ENCODE results near the gene SHROOM2. TPM values are rescaled to one million over a fixed set of nuclear protein-coding genes. Genes with fewer than 3 reads are reported as not detected.

Gene SHROOM2
- total RNA-seq, 1 experiment from 2014 or later: 13.9 TPM

DNA sequence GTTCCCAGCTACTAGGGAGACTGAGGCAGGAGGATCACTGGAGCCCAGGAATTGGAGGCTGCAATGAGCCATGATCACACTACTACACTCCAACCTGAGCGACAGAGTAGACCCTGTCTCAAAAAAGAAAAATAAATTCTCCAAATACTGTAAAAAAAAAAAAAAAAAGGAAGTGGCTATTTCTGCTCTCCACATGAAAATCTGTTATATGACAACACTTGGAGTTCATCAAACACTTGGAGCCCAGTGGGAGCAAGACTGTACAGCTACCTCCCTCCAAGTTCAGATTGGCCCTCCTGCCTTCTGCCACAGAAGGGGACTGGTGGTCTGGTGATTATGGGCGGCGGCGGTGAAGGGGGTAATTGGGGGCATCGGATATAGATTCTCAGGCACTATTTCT, 172.0 kb downstream of the SHROOM2 start:
- Histone ChIP-seq H3K9ac (ENCODE audit: extremely low read depth, insufficient read length, low read length) (no peak overlapping the region), H3K18ac (ENCODE audit: insufficient read length, low read depth, low read length) (no peak overlapping the region), H2BK15ac (ENCODE audit: low read depth, low read length) (no peak overlapping the region), H2AFZ (ENCODE audit: low read length) (no peak overlapping the region), H3K4me2 (ENCODE audit: insufficient read depth, insufficient read length, low read length) (no peak overlapping the region), H3K79me2 (ENCODE audit: insufficient read depth, low read length) (no peaks in the 10 kb centered on the region), H2BK12ac (ENCODE audit: insufficient read length, low read depth, low read length) (no peak overlapping the region), H3K79me1 (ENCODE audit: insufficient read depth, low read depth, low read length, poor library complexity, severe bottlenecking) (no peaks in the 10 kb centered on the region), H3K27ac (ENCODE audit: insufficient read length, low read depth, low read length) (no peak overlapping the region), H3K14ac (ENCODE audit: insufficient read depth, low read length) (no peak overlapping the region), H3K4me1 (ENCODE audit: insufficient read depth, low read length) (no peaks in the 10 kb centered on the region), H3K27me3 (ENCODE audit: insufficient read depth, low read length) (no peaks in the 10 kb centered on the region), H4K91ac (ENCODE audit: insufficient read length, low read depth, low read length) (no peak overlapping the region), H3K56ac (ENCODE audit: insufficient read length, low read depth, low read length) (no peak overlapping the region), H2AK5ac (ENCODE audit: insufficient read length, low read length) (no peak overlapping the region), H3T11ph (ENCODE audit: low read length) (no peak overlapping the region), H3K9me3 (ENCODE audit: control insufficient read depth, low read depth, low read length) (no peaks in the 10 kb centered on the region), H2BK5ac (ENCODE audit: insufficient read length, low read length) (no peak overlapping the region), H3K4ac (ENCODE audit: low read depth, low read length) (no peak overlapping the region), H3K23ac (ENCODE audit: insufficient read length, low read depth, low read length) (no peak overlapping the region), H4K20me1 (ENCODE audit: control insufficient read depth, insufficient read depth, insufficient read length) (no peaks in the 10 kb centered on the region), H4K5ac (ENCODE audit: insufficient read length, low read depth, low read length) (no peak overlapping the region), H2BK120ac (ENCODE audit: low read depth, low read length, poor library complexity, severe bottlenecking) (no peak overlapping the region), H2BK20ac (ENCODE audit: low read depth, low read length, poor library complexity, severe bottlenecking) (no peak overlapping the region), H3K23me2 (ENCODE audit: insufficient read length, low read depth, low read length, poor library complexity, severe bottlenecking) (no peaks in the 10 kb centered on the region), H4K8ac (replicated peaks; ENCODE audit: insufficient read length, low read depth, low read length) (no peak overlapping the region)
- Mint-ChIP-seq H3K9me3 (peaks cover 25 to 44% of the 10 kb centered on the region in 2 experiments), H3K27ac (no peak overlapping the region), H3K36me3 (ENCODE audit: insufficient read depth in 1 of 3, low read depth in 3 of 3) (peaks cover 8 to 12% (median 11%) of the 10 kb centered on the region in 3 experiments; a peak in 6 of 7 replicates), H3K4me1 (no peaks in the 10 kb centered on the region), H3K27me3 (ENCODE audit: low read depth) (no peaks in the 10 kb centered on the region; the same call in 1 of the 2 replicates), H3K4me3 (no peak overlapping the region)
- no CpG with 5 or more reads among the region's 5 CpGs for WGBS (ENCODE audit: extremely low coverage, insufficient read length, low lambda C conversion rate)
- TF ChIP-seq, protein P1, sequence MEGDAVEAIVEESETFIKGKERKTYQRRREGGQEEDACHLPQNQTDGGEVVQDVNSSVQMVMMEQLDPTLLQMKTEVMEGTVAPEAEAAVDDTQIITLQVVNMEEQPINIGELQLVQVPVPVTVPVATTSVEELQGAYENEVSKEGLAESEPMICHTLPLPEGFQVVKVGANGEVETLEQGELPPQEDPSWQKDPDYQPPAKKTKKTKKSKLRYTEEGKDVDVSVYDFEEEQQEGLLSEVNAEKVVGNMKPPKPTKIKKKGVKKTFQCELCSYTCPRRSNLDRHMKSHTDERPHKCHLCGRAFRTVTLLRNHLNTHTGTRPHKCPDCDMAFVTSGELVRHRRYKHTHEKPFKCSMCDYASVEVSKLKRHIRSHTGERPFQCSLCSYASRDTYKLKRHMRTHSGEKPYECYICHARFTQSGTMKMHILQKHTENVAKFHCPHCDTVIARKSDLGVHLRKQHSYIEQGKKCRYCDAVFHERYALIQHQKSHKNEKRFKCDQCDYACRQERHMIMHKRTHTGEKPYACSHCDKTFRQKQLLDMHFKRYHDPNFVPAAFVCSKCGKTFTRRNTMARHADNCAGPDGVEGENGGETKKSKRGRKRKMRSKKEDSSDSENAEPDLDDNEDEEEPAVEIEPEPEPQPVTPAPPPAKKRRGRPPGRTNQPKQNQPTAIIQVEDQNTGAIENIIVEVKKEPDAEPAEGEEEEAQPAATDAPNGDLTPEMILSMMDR (conservative IDR thresholded peaks at IDR 0.05): no peak
- no peak for DNase-seq
